ENCODE measurements around the gene CLIP4.
A peak's percentile ranks its signal among the peaks of the same experiment; 100 is the strongest.

The CLIP4 gene

GRCh38 chr2:29072251-29072650 is 43.0 kb upstream of the CLIP4 start:
- H3K4me3 ChIP-seq (ENCODE audit: low read depth, low read length), result no peak overlapping the region
- DNase-seq (ENCODE audit: low read depth), result no peak
- TF ChIP-seq CTCF (conservative IDR thresholded peaks at IDR 0.05; ENCODE audit: low read depth, low read length), result no peak

GRCh38 chr2:29072971-29073725 is 42.1 kb upstream of the CLIP4 start:
- no peak for DNase-seq (ENCODE audit: low read depth)
- no peak overlapping the region for H3K4me3 ChIP-seq (ENCODE audit: low read depth, low read length)
- no peak for TF ChIP-seq CTCF (conservative IDR thresholded peaks at IDR 0.05; ENCODE audit: low read depth, low read length)

- TF ChIP-seq CTCF (conservative IDR thresholded peaks at IDR 0.05; ENCODE audit: low read depth, low read length), result no peak
Measured at GRCh38 chr2:29073933-29074332, 41.3 kb upstream of the CLIP4 start.

GRCh38 chr2:29074411-29074810 is 40.8 kb upstream of the CLIP4 start, which contains the start of gene PCARE:
TSS of gene PCARE (minus strand) at chr2:29074523. CDS start at chr2:29074261, 262 bp downstream.
- no peak for DNase-seq (ENCODE audit: low read depth)
- no peak for TF ChIP-seq CTCF (conservative IDR thresholded peaks at IDR 0.05; ENCODE audit: low read depth, low read length)
- no peak within 1 kb of the TSS for H3K4me3 ChIP-seq (ENCODE audit: low read depth, low read length)

More at GRCh38 chr2:29073933-29074332, 41.3 kb upstream of the CLIP4 start:
- H3K4me3 ChIP-seq (ENCODE audit: low read depth, low read length), result no peak overlapping the region
- DNase-seq (ENCODE audit: low read depth), result no peak

- H3K4me3 ChIP-seq (ENCODE audit: low read depth, low read length), result peak overlapping the region; percentile 20
- DNase-seq (ENCODE audit: low read depth), result peak; percentile 59
- TF ChIP-seq CTCF (conservative IDR thresholded peaks at IDR 0.05; ENCODE audit: low read depth, low read length), result peak; percentile 27
Measured at GRCh38 chr2:29075894-29076705, 39.1 kb upstream of the CLIP4 start.

- no peak for TF ChIP-seq CTCF (conservative IDR thresholded peaks at IDR 0.05; ENCODE audit: low read depth, low read length)
- DNase-seq (ENCODE audit: low read depth), result no peak
Measured at GRCh38 chr2:29079887-29080286, 35.3 kb upstream of the CLIP4 start.

More at GRCh38 chr2:29079887-29080286, 35.3 kb upstream of the CLIP4 start:
- H3K4me3 ChIP-seq (ENCODE audit: low read depth, low read length), result no peak overlapping the region
